Middle frontal gyrus (tissue), 1 donor: Measurements from ENCODE around the gene COX5B.
A peak's percentile ranks its signal among the peaks of the same experiment; 100 is the strongest.
"Not testable (repeated sequence)": the region's sequence is repeated elsewhere in the genome, so short reads cannot be mapped to it uniquely, and the experiment has no call there.

Experiments used
- DNase-seq: peaks from one replicate; pipeline ENCODE4 v3.0.0-alpha.2; 2015; ENCODE audit warnings: low spot score; ENCODE audit errors: extremely low spot score

COX5B gene

GRCh38 chr2:97645695-97646629, at the start of gene COX5B:
Gene COX5B, plus strand, starts transcription at chr2:97646062. Its CDS starts 25 bp downstream, at chr2:97646087.
- DNase-seq = peak; percentile 98

- DNase-seq = not testable (repeated sequence)
Observed at GRCh38 chr2:97596180-97596579, 49.7 kb upstream of the COX5B start.

GRCh38 chr2:97601537-97601936, 44.3 kb upstream of the COX5B start:
- not testable (repeated sequence) for DNase-seq

GRCh38 chr2:97605109-97605508, 40.8 kb upstream of the COX5B start:
- DNase-seq = not testable (repeated sequence)

- DNase-seq = not testable (repeated sequence)
Observed at GRCh38 chr2:97605524-97606339, 40.1 kb upstream of the COX5B start.

GRCh38 chr2:97608745-97609144, 37.1 kb upstream of the COX5B start:
- not testable (repeated sequence) for DNase-seq

- not testable (repeated sequence) for DNase-seq
Observed at GRCh38 chr2:97611895-97612294, 34.0 kb upstream of the COX5B start.

- DNase-seq = not testable (repeated sequence)
Observed at GRCh38 chr2:97615746-97616145, 30.1 kb upstream of the COX5B start.

- DNase-seq = no peak
Observed at GRCh38 chr2:97617911-97618310, 28.0 kb upstream of the COX5B start.

GRCh38 chr2:97618939-97619827, 26.7 kb upstream of the COX5B start:
- not testable (repeated sequence) for DNase-seq

GRCh38 chr2:97620492-97620891, 25.4 kb upstream of the COX5B start:
- not testable (repeated sequence) for DNase-seq

GRCh38 chr2:97622976-97623375, 22.9 kb upstream of the COX5B start:
- DNase-seq = not testable (repeated sequence)

- DNase-seq = not testable (repeated sequence)
Observed at GRCh38 chr2:97625354-97626048, 20.4 kb upstream of the COX5B start.

- DNase-seq = not testable (repeated sequence)
Observed at GRCh38 chr2:97626049-97626430, 19.8 kb upstream of the COX5B start.

- DNase-seq = no peak
Observed at GRCh38 chr2:97644023-97644717, 1.7 kb upstream of the COX5B start.

GRCh38 chr2:97645112-97645694, 659 bp upstream of the COX5B start:
- no peak for DNase-seq

- no peak for DNase-seq
Observed at GRCh38 chr2:97646977-97647376, 1.1 kb downstream of the COX5B start.

- no peak for DNase-seq
Observed at GRCh38 chr2:97651114-97651513, 5.3 kb downstream of the COX5B start.

- DNase-seq = no peak
Observed at GRCh38 chr2:97653473-97653872, 7.6 kb downstream of the COX5B start.
